HCT116 (cell line): ENCODE data around the gene DVL1. TPM values are rescaled to one million over a fixed set of nuclear protein-coding genes. Genes with fewer than 3 reads are reported as not detected.

Experiments
- ATAC-seq: fragments of 200-7000 bp; cut with Tn5 transposase; 2 replicates; pipeline ENCODE4 v1.9.1; 2020; ENCODE audit warnings: mild to moderate bottlenecking, moderate library complexity
- BruUV-seq: library from RNA; stranded (reverse); fragments of 400-500 nt; replicated peaks from 2 replicates; lab custom pipeline; 2021; lab: Mats Ljungman, UMichigan
- CTCF ChIA-PET: fragments of 300-600 bp; sonication (Branson Sonifier 250); formaldehyde crosslinking; loops from one replicate; lab custom pipeline; 2021; ENCODE audit warnings: antibody characterized with exemption; lab: Charles Lee
- POLR2A ChIA-PET: fragments of 300-600, 350-600 bp; sonication (Branson Sonifier 250); formaldehyde crosslinking; loops from one replicate; lab custom pipeline; 2021; ENCODE audit warnings: antibody characterized with exemption; lab: Charles Lee
- RAD21 ChIA-PET, 2 experiments: fragments of 300-600 bp; sonication (Branson Sonifier 250); formaldehyde crosslinking; loops; one replicate each; lab custom pipeline; 2023; ENCODE audit warnings: low total read pairs in 2 of 2; ENCODE audit not compliant: uncharacterized antibody in 2 of 2, unreplicated experiment in 2 of 2, low non-redundant PET in 1 of 2; lab: Charles Lee
- DNase-seq: peaks from one replicate; pipeline ENCODE4 v3.0.0-alpha.2; 2010; ENCODE audit warnings: low read depth, low spot score
- H2AFZ ChIP-seq: fragments of 200-600 bp; shearing (Covaris generic), sonication (generic); 2 replicates; pipeline ENCODE4 v1.6.1; 2017; ENCODE audit warnings: low read depth, mixed run types, mixed read lengths, antibody characterized with exemption, low read length; ENCODE audit not compliant: poor library complexity, severe bottlenecking
- H3K27ac ChIP-seq: 2 replicates; pipeline ENCODE4 v1.5.1; 2012; ENCODE audit warnings: low read depth, low read length
- H3K27me3 ChIP-seq: fragments of 200-600 bp; sonication (generic); 2 replicates; pipeline ENCODE4 v1.6.1; 2016; ENCODE audit warnings: mixed run types, low read length, mixed read lengths; ENCODE audit not compliant: insufficient read depth
- H3K36me3 ChIP-seq, 2 experiments: fragments of 200-500 bp in 1 of 2; fragments of 200-600 bp in 1 of 2; sonication (Bioruptor generic) in 1 of 2; sonication (generic) in 1 of 2; 2 replicates each; pipeline versions ENCODE4 v1.5.1 to v1.6.1; 2014 to 2016; ENCODE audit warnings: low read length in 2 of 2, inconsistent platforms in 1 of 2, mixed read lengths in 1 of 2, mixed run types in 1 of 2; ENCODE audit not compliant: insufficient read depth in 2 of 2, control insufficient read depth in 1 of 2
- H3K4me1 ChIP-seq, 2 experiments: fragments of 200-600 bp in 1 of 2; sonication (generic) in 1 of 2; 2 replicates each; pipeline versions ENCODE4 v1.5.1 to v1.6.1; 2012 to 2017; ENCODE audit warnings: low read length in 2 of 2, inconsistent platforms in 1 of 2, mild to moderate bottlenecking in 1 of 2, mixed read lengths in 1 of 2, mixed run types in 1 of 2, moderate library complexity in 1 of 2; ENCODE audit not compliant: insufficient read depth in 2 of 2, control insufficient read depth in 1 of 2
- H3K4me2 ChIP-seq: fragments of 200-600 bp; sonication (generic); 2 replicates; pipeline ENCODE4 v1.6.1; 2017; ENCODE audit warnings: mixed run types, low read length, mixed read lengths
- H3K4me3 ChIP-seq, 2 experiments: fragments of 200-600 bp in 1 of 2; sonication (generic) in 1 of 2; replicated peaks in 1 of 2; 2 replicates each; pipeline ENCODE4 v1.5.1; 2011 to 2016; ENCODE audit warnings: low read length in 2 of 2, control low read depth in 1 of 2, low read depth in 1 of 2, mild to moderate bottlenecking in 1 of 2, mixed read lengths in 1 of 2, mixed run types in 1 of 2
- H3K79me2 ChIP-seq: fragments of 200-600 bp; sonication (generic); 2 replicates; pipeline ENCODE4 v1.6.1; 2017; ENCODE audit warnings: mild to moderate bottlenecking, mixed run types, low read length, moderate library complexity, mixed read lengths; ENCODE audit not compliant: insufficient read depth
- H3K9ac ChIP-seq: fragments of 200-600 bp; sonication (generic); 2 replicates; pipeline ENCODE4 v1.6.1; 2016; ENCODE audit warnings: low read length, mixed read lengths
- H3K9me2 ChIP-seq: fragments of 200-600 bp; sonication (generic), shearing (Covaris generic); 2 replicates; pipeline ENCODE4 v1.6.1; 2017; ENCODE audit warnings: mixed run types, mild to moderate bottlenecking, moderate library complexity; ENCODE audit not compliant: insufficient read depth
- H3K9me3 ChIP-seq, 2 experiments: fragments of 200-500 bp in 1 of 2; fragments of 200-600 bp in 1 of 2; sonication (Bioruptor generic) in 1 of 2; sonication (generic) in 1 of 2; 2 replicates each; pipeline ENCODE4 v1.6.1; 2014 to 2017; ENCODE audit warnings: low read length in 2 of 2, mixed read lengths in 2 of 2, inconsistent platforms in 1 of 2, low read depth in 1 of 2, mild to moderate bottlenecking in 1 of 2, mixed run types in 1 of 2, moderate library complexity in 1 of 2; ENCODE audit not compliant: control insufficient read depth in 1 of 2, insufficient read depth in 1 of 2
- H4K20me1 ChIP-seq: fragments of 200-600 bp; sonication (generic), shearing (Covaris generic); 2 replicates; pipeline ENCODE4 v1.6.1; 2017; ENCODE audit warnings: mixed run types, mild to moderate bottlenecking, moderate library complexity; ENCODE audit not compliant: insufficient read depth
- CBX3 ChIP-seq: IDR thresholded peaks from 2 replicates; pipeline ENCODE4 v1.6.1; 2012; ENCODE audit warnings: low read depth
- EZH2 ChIP-seq: fragments of 200-600 bp; sonication (generic); IDR thresholded peaks from 2 replicates; pipeline ENCODE4 v1.6.1; 2017; ENCODE audit warnings: antibody characterized with exemption, mixed run types
- EZH2phosphoT487 ChIP-seq: fragments of 200-600 bp; IDR thresholded peaks from 2 replicates; pipeline ENCODE4 v1.6.1; 2018; ENCODE audit warnings: antibody characterized with exemption, borderline replicate concordance
- FOSL1 ChIP-seq: IDR thresholded peaks from 2 replicates; pipeline ENCODE4 v1.6.1; 2012; ENCODE audit warnings: low read depth
- JUND ChIP-seq: IDR thresholded peaks from 2 replicates; pipeline ENCODE4 v1.6.1; 2012
- POLR2AphosphoS5 ChIP-seq: IDR thresholded peaks from 2 replicates; pipeline ENCODE4 v1.6.1; 2011; ENCODE audit warnings: mild to moderate bottlenecking, low read depth, low read length, moderate library complexity
- SIN3A ChIP-seq: IDR thresholded peaks from 2 replicates; pipeline ENCODE4 v1.6.1; 2012; ENCODE audit warnings: low read depth
- SRF ChIP-seq: IDR thresholded peaks from 2 replicates; pipeline ENCODE4 v1.6.1; 2012; ENCODE audit warnings: low read depth
- TCF7L2 ChIP-seq: IDR thresholded peaks from 2 replicates; pipeline ENCODE4 v1.7.0; 2011; ENCODE audit warnings: borderline replicate concordance, inconsistent platforms; ENCODE audit not compliant: insufficient read depth, insufficient read length; ENCODE audit errors: extremely low read depth
- YY1 ChIP-seq: IDR thresholded peaks from 2 replicates; pipeline ENCODE4 v1.6.1; 2011; ENCODE audit warnings: low read length, low read depth, moderate library complexity, mild to moderate bottlenecking; ENCODE audit not compliant: insufficient replicate concordance; ENCODE audit errors: extremely low read depth
- ZFX ChIP-seq: fragments of 450-650 bp; IDR thresholded peaks from 2 replicates; pipeline ENCODE4 v1.6.1; 2017
- intact Hi-C: fragments of 100-400 bp; cut with micrococcal nuclease; formaldehyde crosslinking; loops from 2 replicates; pipeline ENCODE4 v1.10.0; 2022
- total RNA-seq: library from RNA; stranded (reverse); gene quantifications from one replicate; pipeline ENCODE4 v1.2.1, GENCODE V29; 2021; ENCODE audit not compliant: unreplicated experiment
- TF ChIP-seq, protein P1 (sequence below), 3 experiments: fragments of 200-600 bp in 1 of 3; sonication (generic) in 1 of 3; IDR thresholded peaks in 2 of 3; conservative IDR thresholded peaks in 1 of 3; 2 replicates each; pipeline ENCODE4 v1.5.1; 2012 to 2017; ENCODE audit warnings: low read depth in 2 of 3, low read length in 2 of 3, antibody characterized with exemption in 1 of 3, borderline replicate concordance in 1 of 3, control low read depth in 1 of 3, mild to moderate bottlenecking in 1 of 3, mixed read lengths in 1 of 3, mixed run types in 1 of 3, moderate library complexity in 1 of 3; ENCODE audit not compliant: insufficient read depth in 1 of 3

The DVL1 gene
- total RNA-seq, 1 experiment from 2014 or later, result 160 TPM

DNA sequence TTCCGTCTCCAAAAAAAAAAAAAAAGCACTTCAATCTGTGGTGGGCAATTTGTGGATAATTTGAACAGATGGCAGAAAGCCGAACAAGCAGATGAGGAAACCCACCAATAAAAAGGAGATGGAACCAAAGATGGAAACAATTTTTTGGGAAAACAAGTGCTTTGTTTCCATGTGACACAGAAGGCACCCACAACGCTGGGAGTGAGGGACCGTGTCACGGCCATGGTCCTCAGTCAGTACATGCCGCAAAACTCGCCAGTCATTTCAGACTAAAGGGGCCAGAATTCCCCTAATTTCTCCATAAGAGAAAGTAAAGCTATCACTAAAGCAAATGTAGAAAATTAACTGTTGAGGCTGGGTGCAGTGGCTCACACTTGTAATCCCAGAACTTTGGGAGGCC, 44.9 kb upstream of the DVL1 start:
- Histone ChIP-seq H3K4me3 (no peak overlapping the region), H3K4me1 (peaks cover 0 to 14% of the 10 kb centered on the region in 2 experiments; a peak in 3 of 4 replicates), H3K79me2 (peaks cover 90% of the 10 kb centered on the region), H3K9me3 (no peaks in the 10 kb centered on the region), H3K27ac (no peak overlapping the region), H3K27me3 (no peaks in the 10 kb centered on the region), H3K9ac (no peak overlapping the region), H3K4me2 (no peak overlapping the region), H3K9me2 (no peaks in the 10 kb centered on the region), H3K36me3 (peaks cover 57 to 74% of the 10 kb centered on the region in 2 experiments), H2AFZ (no peak overlapping the region), H4K20me1 (peaks cover 12% of the 10 kb centered on the region; the same call in 1 of the 2 replicates)
- ChIA-PET POLR2A (no interaction called here), RAD21 (interaction anchor here in 1 of 2 experiments (0.6 kb wide), 1 partner anchor 153 kb away, joined by 5 read pairs; no protein-coding TSS in a partner anchor), CTCF (no interaction called here)
- DNase-seq, result no peak
- no peak for ATAC-seq
- BruUV-seq, result no TSS peak
- TF ChIP-seq FOSL1, result no peak
- TF ChIP-seq TCF7L2, result no peak
- TF ChIP-seq SRF, result no peak
- TF ChIP-seq, protein P1, sequence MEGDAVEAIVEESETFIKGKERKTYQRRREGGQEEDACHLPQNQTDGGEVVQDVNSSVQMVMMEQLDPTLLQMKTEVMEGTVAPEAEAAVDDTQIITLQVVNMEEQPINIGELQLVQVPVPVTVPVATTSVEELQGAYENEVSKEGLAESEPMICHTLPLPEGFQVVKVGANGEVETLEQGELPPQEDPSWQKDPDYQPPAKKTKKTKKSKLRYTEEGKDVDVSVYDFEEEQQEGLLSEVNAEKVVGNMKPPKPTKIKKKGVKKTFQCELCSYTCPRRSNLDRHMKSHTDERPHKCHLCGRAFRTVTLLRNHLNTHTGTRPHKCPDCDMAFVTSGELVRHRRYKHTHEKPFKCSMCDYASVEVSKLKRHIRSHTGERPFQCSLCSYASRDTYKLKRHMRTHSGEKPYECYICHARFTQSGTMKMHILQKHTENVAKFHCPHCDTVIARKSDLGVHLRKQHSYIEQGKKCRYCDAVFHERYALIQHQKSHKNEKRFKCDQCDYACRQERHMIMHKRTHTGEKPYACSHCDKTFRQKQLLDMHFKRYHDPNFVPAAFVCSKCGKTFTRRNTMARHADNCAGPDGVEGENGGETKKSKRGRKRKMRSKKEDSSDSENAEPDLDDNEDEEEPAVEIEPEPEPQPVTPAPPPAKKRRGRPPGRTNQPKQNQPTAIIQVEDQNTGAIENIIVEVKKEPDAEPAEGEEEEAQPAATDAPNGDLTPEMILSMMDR (IDR thresholded peaks at IDR 0.05 in 2 of 3, conservative IDR thresholded peaks at IDR 0.05 in 1 of 3; ENCODE audit: borderline replicate concordance in 1 of 3, insufficient read depth in 1 of 3, low read depth in 2 of 3, low read length in 2 of 3), result no peak
- no peak for TF ChIP-seq SIN3A
- intact Hi-C loops, result no loop called here

DNA sequence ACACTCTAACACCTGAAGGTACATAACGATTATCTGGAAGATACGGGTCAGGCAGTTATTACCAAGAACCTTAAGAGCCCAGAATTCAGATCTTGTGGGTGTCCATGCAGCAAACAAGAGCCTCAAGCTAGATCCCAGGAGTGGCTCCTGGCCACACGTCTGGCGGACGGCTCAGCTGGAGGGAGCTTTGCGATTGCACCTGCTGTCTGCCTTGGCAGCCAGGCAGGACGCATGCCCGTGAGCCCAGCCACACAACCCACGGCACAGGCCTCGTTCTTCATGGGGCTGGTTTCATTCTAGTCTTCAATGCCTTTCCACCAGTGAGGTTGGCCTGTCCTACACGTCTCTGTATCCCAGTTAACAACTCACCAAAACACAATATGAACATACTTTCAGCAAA, 44.2 kb upstream of the DVL1 start:
- BruUV-seq, result no TSS peak
- peaks cover 83% of the 10 kb centered on the region for H3K79me2 ChIP-seq
- ChIA-PET RAD21 (no interaction called here), CTCF (no interaction called here), POLR2A (no interaction called here)
- DNase-seq (no peak), ATAC-seq (no peak)
- H3K4me1 ChIP-seq, result peaks cover 0 to 14% of the 10 kb centered on the region in 2 experiments; a peak in 3 of 4 replicates
- no peak overlapping the region for H3K4me2 ChIP-seq
- no peak overlapping the region for H2AFZ ChIP-seq
- no peak overlapping the region for H3K27ac ChIP-seq
- H3K9ac ChIP-seq, result no peak overlapping the region
- peaks cover 57 to 77% of the 10 kb centered on the region in 2 experiments for H3K36me3 ChIP-seq
- H3K27me3 ChIP-seq, result no peaks in the 10 kb centered on the region
- TF ChIP-seq CBX3 (no peak), EZH2 (no peak), JUND (no peak), POLR2AphosphoS5 (no peak), ZFX (no peak), YY1 (no peak), EZH2phosphoT487 (no peak)
- intact Hi-C loops, result no loop called here
- no peak overlapping the region for H3K4me3 ChIP-seq
- no peaks in the 10 kb centered on the region for H3K9me2 ChIP-seq
- peaks cover 12% of the 10 kb centered on the region; the same call in 1 of the 2 replicates for H4K20me1 ChIP-seq
- H3K9me3 ChIP-seq, result no peaks in the 10 kb centered on the region
